GM12872 (cell line): ENCODE results near the gene ACY1.

Source experiments
- CTCF ChIP-seq: IDR thresholded peaks from 3 replicates; pipeline ENCODE4 v1.5.1; 2011; ENCODE audit warnings: low read depth, mild to moderate bottlenecking, low read length, moderate library complexity; ENCODE audit not compliant: insufficient read depth

ACY1 gene

GRCh38 chr3:51975852-51976549 lies 7.3 kb upstream of the ACY1 start:
- 0 out of 3 replicates have a peak, but pooled peaks have one; percentile 17 for TF ChIP-seq CTCF

GRCh38 chr3:51977446-51978142 lies 5.7 kb upstream of the ACY1 start:
- no peak for TF ChIP-seq CTCF

DNA sequence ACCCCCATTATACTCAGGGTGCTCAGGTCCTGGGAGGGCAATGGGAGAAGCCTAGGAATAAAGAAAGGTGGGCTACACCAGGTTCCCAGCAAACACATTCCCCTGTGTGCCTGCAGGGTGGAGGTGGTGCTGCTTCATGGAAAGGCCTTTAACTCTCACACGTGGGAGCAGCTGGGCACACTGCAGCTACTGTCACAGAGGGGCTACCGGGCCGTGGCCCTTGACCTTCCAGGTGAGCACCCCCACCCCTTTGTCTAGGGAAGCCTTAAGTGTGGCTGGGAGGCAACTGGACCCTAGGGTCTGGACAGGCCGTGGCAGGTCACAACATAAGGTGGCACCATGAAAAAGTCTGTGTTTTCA lies 5.2 kb upstream of the ACY1 start:
- TF ChIP-seq CTCF: no peak

- TF ChIP-seq CTCF: no peak
Observed at GRCh38 chr3:51980253-51980652, 3.1 kb upstream of the ACY1 start.

GRCh38 chr3:51982352-51982837 lies 940 bp upstream of the ACY1 start:
- peak; percentile 96 for TF ChIP-seq CTCF

GRCh38 chr3:51983578-51984268 lies 388 bp downstream of the ACY1 start:
- TF ChIP-seq CTCF: no peak

GRCh38 chr3:51984269-51984647 lies 923 bp downstream of the ACY1 start:
- no peak for TF ChIP-seq CTCF
